ENCODE measurements around the gene RERG.

GRCh38 chr12:15256761-15257160 lies 35.5 kb upstream of the RERG start:
- TF ChIP-seq, protein P1, sequence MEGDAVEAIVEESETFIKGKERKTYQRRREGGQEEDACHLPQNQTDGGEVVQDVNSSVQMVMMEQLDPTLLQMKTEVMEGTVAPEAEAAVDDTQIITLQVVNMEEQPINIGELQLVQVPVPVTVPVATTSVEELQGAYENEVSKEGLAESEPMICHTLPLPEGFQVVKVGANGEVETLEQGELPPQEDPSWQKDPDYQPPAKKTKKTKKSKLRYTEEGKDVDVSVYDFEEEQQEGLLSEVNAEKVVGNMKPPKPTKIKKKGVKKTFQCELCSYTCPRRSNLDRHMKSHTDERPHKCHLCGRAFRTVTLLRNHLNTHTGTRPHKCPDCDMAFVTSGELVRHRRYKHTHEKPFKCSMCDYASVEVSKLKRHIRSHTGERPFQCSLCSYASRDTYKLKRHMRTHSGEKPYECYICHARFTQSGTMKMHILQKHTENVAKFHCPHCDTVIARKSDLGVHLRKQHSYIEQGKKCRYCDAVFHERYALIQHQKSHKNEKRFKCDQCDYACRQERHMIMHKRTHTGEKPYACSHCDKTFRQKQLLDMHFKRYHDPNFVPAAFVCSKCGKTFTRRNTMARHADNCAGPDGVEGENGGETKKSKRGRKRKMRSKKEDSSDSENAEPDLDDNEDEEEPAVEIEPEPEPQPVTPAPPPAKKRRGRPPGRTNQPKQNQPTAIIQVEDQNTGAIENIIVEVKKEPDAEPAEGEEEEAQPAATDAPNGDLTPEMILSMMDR (IDR thresholded peaks at IDR 0.05), result no peak
- TF ChIP-seq POLR2A (IDR thresholded peaks at IDR 0.05), result no peak
